ENCODE data around the gene HOXA5.

DNA sequence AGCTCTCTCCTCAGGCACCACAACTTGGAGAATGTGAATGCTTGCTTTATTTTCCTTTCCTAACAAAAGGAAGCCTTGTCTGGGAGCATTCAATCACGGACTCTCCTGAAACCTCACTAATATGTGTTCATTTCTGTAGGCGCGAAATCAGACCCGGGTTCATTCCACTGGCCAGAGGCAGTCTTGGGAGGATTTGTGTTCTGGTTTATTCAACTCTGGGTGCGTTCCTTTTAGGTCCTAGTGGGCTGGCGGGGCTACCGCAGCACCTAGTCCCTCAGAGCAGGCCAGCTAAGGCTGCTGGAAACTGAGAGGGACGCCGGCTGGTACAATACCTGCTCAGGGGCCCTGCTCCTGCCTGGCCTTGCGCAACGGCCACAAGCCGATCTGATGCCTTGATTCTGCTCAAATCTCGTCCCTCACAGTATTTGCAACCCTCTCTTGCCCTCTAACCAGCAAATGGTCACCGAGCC is 20.4 kb downstream of the HOXA5 start:
- TF ChIP-seq, protein P1, sequence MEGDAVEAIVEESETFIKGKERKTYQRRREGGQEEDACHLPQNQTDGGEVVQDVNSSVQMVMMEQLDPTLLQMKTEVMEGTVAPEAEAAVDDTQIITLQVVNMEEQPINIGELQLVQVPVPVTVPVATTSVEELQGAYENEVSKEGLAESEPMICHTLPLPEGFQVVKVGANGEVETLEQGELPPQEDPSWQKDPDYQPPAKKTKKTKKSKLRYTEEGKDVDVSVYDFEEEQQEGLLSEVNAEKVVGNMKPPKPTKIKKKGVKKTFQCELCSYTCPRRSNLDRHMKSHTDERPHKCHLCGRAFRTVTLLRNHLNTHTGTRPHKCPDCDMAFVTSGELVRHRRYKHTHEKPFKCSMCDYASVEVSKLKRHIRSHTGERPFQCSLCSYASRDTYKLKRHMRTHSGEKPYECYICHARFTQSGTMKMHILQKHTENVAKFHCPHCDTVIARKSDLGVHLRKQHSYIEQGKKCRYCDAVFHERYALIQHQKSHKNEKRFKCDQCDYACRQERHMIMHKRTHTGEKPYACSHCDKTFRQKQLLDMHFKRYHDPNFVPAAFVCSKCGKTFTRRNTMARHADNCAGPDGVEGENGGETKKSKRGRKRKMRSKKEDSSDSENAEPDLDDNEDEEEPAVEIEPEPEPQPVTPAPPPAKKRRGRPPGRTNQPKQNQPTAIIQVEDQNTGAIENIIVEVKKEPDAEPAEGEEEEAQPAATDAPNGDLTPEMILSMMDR (conservative IDR thresholded peaks at IDR 0.05; ENCODE audit: low read depth, low read length): no peak
- TF ChIP-seq EZH2phosphoT487 (IDR thresholded peaks at IDR 0.05; ENCODE audit: borderline replicate concordance, low read length) (no peak), EZH2 (IDR thresholded peaks at IDR 0.05; ENCODE audit: low read length, unreplicated experiment) (no peak)

Data from PC-3 (cell line).